Measurements from ENCODE around the gene RUFY1. TPM values are rescaled to one million over a fixed set of nuclear protein-coding genes. Genes with fewer than 3 reads are reported as not detected.
A peak's percentile ranks its signal among the peaks of the same experiment; 100 is the strongest.
"Not testable (repeated sequence)": the region's sequence is repeated elsewhere in the genome, so short reads cannot be mapped to it uniquely, and the experiment has no call there.

The RUFY1 gene, protein sequence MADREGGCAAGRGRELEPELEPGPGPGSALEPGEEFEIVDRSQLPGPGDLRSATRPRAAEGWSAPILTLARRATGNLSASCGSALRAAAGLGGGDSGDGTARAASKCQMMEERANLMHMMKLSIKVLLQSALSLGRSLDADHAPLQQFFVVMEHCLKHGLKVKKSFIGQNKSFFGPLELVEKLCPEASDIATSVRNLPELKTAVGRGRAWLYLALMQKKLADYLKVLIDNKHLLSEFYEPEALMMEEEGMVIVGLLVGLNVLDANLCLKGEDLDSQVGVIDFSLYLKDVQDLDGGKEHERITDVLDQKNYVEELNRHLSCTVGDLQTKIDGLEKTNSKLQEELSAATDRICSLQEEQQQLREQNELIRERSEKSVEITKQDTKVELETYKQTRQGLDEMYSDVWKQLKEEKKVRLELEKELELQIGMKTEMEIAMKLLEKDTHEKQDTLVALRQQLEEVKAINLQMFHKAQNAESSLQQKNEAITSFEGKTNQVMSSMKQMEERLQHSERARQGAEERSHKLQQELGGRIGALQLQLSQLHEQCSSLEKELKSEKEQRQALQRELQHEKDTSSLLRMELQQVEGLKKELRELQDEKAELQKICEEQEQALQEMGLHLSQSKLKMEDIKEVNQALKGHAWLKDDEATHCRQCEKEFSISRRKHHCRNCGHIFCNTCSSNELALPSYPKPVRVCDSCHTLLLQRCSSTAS
- total RNA-seq: 10 to 100 TPM; 22.5 to 24.7 TPM

DNA sequence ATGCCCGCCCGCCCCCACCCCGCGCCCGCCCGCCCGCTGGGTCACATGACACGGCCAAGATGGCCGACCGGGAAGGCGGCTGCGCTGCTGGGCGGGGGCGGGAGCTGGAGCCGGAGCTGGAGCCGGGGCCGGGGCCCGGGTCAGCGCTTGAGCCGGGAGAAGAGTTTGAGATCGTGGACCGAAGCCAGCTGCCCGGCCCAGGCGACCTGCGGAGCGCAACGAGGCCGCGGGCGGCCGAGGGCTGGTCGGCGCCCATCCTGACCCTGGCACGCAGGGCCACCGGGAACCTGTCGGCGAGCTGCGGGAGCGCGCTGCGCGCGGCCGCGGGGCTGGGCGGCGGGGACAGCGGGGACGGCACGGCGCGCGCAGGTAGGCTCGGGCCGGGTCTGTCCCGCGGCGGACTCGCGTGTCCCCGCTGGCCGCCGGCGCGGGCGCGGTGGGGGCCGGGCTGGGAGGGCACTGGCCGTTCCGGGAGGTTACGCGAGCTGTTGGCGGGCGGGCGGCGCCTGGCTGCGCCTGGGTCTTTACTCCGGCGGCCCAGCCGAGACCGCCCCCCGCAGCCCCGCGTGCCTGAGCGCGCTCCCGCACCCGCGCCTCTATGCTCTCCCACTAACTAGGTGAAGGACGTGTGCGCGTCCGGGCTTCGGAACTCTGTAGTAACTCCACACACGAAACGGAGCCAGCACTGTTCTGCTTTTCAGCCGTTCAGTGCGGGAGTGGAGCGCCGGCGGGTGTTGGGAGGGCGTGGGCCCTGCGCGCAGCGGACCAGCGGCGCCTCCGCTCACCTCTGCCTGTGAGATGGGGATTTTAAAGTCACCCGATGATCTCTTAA, at the start of gene RUFY1:
Gene RUFY1, plus strand, starts transcription at position 44 of the 832 bp plus-strand sequence. Its CDS starts 16 bp downstream, at position 60.
- peak; percentile 80 for ATAC-seq
- POLR2A ChIA-PET: interaction anchor here (0.6 to 3.2 kb wide), 9 partner anchors 8 to 925 kb away, joined by 3 to 23 read pairs (median 4); partner anchors contain the start of genes CANX and HNRNPH1
- peaks cover 21% of the 10 kb centered on the region for H3K36me3 Mint-ChIP-seq (ENCODE audit: low read depth)
- H3K9me3 Mint-ChIP-seq: no peaks in the 10 kb centered on the region
- DNase-seq: peak; percentile 82
- no peaks in the 10 kb centered on the region for H3K27me3 Mint-ChIP-seq
- intact Hi-C loops (cut with micrococcal nuclease): no loop called here
- peaks cover 33% of the 10 kb centered on the region for H3K4me1 Mint-ChIP-seq (ENCODE audit: low read depth)
- H3K4me3 Mint-ChIP-seq: peak within 1 kb of the TSS; percentile 96
- H3K27ac Mint-ChIP-seq: peak within 1 kb of the TSS; percentile 99
- CTCF ChIA-PET: interaction anchor here (1.0 to 1.2 kb wide), 2 partner anchors 9 to 73 kb away, joined by 4 to 6 read pairs; partner anchors contain the start of gene HNRNPH1
- TF ChIP-seq, protein P1, sequence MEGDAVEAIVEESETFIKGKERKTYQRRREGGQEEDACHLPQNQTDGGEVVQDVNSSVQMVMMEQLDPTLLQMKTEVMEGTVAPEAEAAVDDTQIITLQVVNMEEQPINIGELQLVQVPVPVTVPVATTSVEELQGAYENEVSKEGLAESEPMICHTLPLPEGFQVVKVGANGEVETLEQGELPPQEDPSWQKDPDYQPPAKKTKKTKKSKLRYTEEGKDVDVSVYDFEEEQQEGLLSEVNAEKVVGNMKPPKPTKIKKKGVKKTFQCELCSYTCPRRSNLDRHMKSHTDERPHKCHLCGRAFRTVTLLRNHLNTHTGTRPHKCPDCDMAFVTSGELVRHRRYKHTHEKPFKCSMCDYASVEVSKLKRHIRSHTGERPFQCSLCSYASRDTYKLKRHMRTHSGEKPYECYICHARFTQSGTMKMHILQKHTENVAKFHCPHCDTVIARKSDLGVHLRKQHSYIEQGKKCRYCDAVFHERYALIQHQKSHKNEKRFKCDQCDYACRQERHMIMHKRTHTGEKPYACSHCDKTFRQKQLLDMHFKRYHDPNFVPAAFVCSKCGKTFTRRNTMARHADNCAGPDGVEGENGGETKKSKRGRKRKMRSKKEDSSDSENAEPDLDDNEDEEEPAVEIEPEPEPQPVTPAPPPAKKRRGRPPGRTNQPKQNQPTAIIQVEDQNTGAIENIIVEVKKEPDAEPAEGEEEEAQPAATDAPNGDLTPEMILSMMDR (IDR thresholded peaks at IDR 0.05): no peak

DNA sequence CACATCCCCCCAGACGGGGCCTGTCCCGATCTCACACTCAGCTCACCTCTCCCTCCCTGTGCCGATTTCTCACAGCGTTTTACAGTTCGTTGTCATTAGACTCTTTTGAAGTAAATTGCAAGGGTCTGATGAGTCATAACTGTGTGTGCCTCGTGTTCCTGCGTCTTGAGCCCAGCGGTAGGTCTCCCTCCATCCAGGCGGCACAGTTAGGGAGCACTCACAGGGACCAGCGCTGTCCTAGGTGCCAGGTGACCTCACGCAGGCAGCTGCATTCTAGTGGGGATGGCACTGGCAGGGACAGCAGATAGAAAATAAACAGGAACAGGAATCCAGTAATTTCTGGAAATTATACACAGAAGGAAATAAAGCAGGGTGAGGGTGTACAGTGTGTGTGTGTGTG, 48.4 kb upstream of the RUFY1 start:
- CTCF ChIA-PET; H3K27ac Mint-ChIP-seq; ATAC-seq; H3K4me1 Mint-ChIP-seq (ENCODE audit: low read depth); intact Hi-C loops (cut with micrococcal nuclease); H3K9me3 Mint-ChIP-seq; H3K4me3 Mint-ChIP-seq; DNase-seq; H3K36me3 Mint-ChIP-seq (ENCODE audit: low read depth); H3K27me3 Mint-ChIP-seq; POLR2A ChIA-PET: not testable (repeated sequence)

DNA sequence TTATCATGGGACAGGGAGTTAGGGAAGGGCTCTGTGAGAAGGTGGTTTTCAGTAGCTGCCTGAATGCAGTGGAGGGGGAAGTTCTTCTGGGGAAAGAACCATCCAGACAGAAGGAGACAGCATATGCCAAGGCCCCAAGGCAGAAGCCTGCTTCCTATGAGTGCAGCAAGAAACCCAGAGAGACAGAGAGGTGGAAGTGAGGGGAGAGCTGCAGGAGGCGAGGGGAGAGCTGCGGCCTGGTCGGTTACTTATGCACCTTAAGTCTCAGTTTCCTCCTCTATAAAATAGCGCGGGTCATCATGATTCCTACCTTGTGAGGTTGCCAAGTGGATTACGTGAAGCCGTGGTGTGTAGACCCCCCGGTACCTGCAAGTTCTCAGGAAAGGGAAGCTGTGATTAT, 47.9 kb upstream of the RUFY1 start:
- DNase-seq; POLR2A ChIA-PET; H3K27ac Mint-ChIP-seq; H3K4me1 Mint-ChIP-seq (ENCODE audit: low read depth); H3K27me3 Mint-ChIP-seq; H3K36me3 Mint-ChIP-seq (ENCODE audit: low read depth); H3K4me3 Mint-ChIP-seq; H3K9me3 Mint-ChIP-seq; intact Hi-C loops (cut with micrococcal nuclease); CTCF ChIA-PET; ATAC-seq: not testable (repeated sequence)

DNA sequence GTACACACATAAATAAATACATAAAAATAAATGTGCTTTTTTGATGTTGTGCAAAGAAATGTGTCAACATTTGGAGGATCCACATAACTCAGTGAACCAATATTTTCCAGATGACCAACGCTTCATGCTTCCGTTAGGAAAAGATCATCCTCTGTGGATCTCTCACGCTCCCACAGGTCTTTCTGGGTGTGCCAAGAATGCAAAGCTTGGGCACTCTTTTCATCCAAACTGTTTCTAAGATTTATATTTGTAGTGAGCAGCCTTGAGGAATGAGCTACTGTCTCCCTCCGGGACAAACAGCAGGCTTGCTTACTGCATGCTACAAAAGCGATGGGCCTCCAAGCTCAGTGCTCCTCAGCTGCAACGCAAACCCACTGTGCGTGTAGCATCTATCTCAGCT, 46.2 kb upstream of the RUFY1 start:
- TF ChIP-seq, protein P1 (IDR thresholded peaks at IDR 0.05): no peak
- no peak overlapping the region for H3K4me3 Mint-ChIP-seq
- intact Hi-C loops (cut with micrococcal nuclease): no loop called here
- ATAC-seq: no peak
- H3K27me3 Mint-ChIP-seq: no peaks in the 10 kb centered on the region
- DNase-seq: no peak
- H3K9me3 Mint-ChIP-seq: no peaks in the 10 kb centered on the region
- ChIA-PET POLR2A (no interaction called here), CTCF (no interaction called here)
- peaks cover 3% of the 10 kb centered on the region for H3K4me1 Mint-ChIP-seq (ENCODE audit: low read depth)
- no peaks in the 10 kb centered on the region for H3K36me3 Mint-ChIP-seq (ENCODE audit: low read depth)
- H3K27ac Mint-ChIP-seq: no peak overlapping the region

DNA sequence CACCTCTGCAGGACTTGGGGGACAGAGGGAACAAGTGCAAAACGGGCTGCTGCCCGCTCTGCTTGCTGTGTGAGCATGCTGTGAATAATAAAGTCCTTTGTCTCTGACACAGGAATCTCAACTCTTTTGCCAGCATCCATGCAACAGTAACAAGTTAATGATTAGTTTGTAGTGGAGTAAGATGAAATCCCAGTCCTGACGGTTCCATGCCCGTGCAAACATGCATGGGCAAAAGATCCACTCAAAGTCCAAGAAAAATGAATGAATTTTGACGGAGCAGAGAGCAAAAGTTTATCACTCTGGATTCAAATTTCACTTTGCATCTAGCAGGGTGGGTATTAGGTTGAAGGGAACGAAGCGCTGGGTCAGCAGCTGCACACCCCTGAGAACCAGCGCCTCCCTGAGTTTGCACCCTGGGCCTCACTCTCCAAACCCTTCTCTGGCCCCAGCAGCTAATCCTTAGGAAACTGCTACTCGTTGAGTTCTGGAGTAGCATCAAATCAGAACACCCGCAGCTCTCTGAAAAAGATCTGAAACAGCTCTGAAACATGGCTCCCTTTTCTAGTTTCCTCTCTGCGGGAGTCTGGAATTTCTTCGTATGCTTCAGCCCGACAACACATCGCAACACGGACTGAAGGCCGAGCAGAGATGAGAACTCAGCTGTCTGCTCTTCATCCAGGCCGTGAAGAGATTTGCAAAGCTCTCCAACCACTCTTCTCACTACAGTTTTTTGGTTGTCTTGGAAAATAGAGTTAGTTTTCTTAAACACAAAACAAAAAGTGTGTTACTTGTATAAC, 45.6 kb upstream of the RUFY1 start:
- H3K4me3 Mint-ChIP-seq: no peak overlapping the region
- DNase-seq (no peak), ATAC-seq (no peak)
- intact Hi-C loops (cut with micrococcal nuclease): no loop called here
- ChIA-PET CTCF (no interaction called here), POLR2A (no interaction called here)
- H3K27me3 Mint-ChIP-seq: no peaks in the 10 kb centered on the region
- no peaks in the 10 kb centered on the region for H3K36me3 Mint-ChIP-seq (ENCODE audit: low read depth)
- no peak overlapping the region for H3K27ac Mint-ChIP-seq
- no peaks in the 10 kb centered on the region for H3K9me3 Mint-ChIP-seq
- peaks cover 5% of the 10 kb centered on the region for H3K4me1 Mint-ChIP-seq (ENCODE audit: low read depth)
- TF ChIP-seq, protein P1 (IDR thresholded peaks at IDR 0.05): no peak

All from activated CD8-positive, alpha-beta T cell treated with anti-CD3 and anti-CD28 coated beads for 36 hours (primary cell).